K562 (cell line): ENCODE measurements around the gene ARPC2. TPM values are rescaled to one million over a fixed set of nuclear protein-coding genes. Genes with fewer than 3 reads are reported as not detected.

ENCODE experiments used
- ATAC-seq: fragments of 200-7000 bp; cut with Tn5 transposase; 3 replicates; pipeline ENCODE4 v1.9.1; 2020; ENCODE audit warnings: moderate library complexity
- BruUV-seq: library from RNA; stranded (reverse); fragments of 400-500 nt; replicated peaks from 2 replicates; lab custom pipeline; 2021; lab: Mats Ljungman, UMichigan
- CTCF ChIA-PET: fragments of 300-600 bp; formaldehyde crosslinking; extraction: SDS; loops from one replicate; lab custom pipeline; 2021; ENCODE audit warnings: low intra/inter-chr PET ratio; lab: Yijun Ruan, JAX
- POLR2A ChIA-PET: fragments of 300-600, 350-650 bp; sonication (Branson Sonifier 250); formaldehyde crosslinking; extraction: SDS; loops from one replicate; lab custom pipeline; 2021; ENCODE audit warnings: antibody characterized with exemption, inconsistent platforms; lab: Yijun Ruan, JAX
- DNase-seq, 4 experiments: peaks; one replicate each; pipeline versions ENCODE4 v3.0.0 to v3.0.0-alpha.2; 2011 to 2018; ENCODE audit warnings: low spot score in 3 of 4, mixed read lengths in 3 of 4; ENCODE audit errors: extremely low read depth in 1 of 4
- FAIRE-seq: peaks from 2 replicates; lab custom pipeline; 2011; peaks lifted over from hg19 to GRCh38; lab: Jason Lieb, UNC
- H2AFZ ChIP-seq: 2 replicates; pipeline ENCODE4 v1.6.0; 2011; ENCODE audit warnings: low read depth, low read length, control low read depth, inconsistent platforms
- H3K27ac ChIP-seq: fragments of 200-600 bp; 3 replicates; pipeline ENCODE4 v1.8.0; 2011; ENCODE audit warnings: low read depth, mild to moderate bottlenecking, control low read depth, inconsistent platforms, low read length, moderate library complexity, mixed read lengths; ENCODE audit errors: extremely low read depth
- H3K27me3 ChIP-seq, 2 experiments: fragments of 300-600 bp in 1 of 2; 2 replicates in 1 of 2; 3 replicates in 1 of 2; pipeline versions ENCODE4 v1.6.0 to v1.8.0; 2011; ENCODE audit warnings: inconsistent platforms in 2 of 2, low read length in 2 of 2, mild to moderate bottlenecking in 1 of 2, mixed read lengths in 1 of 2, moderate library complexity in 1 of 2; ENCODE audit not compliant: control insufficient read depth in 2 of 2, insufficient read depth in 2 of 2
- H3K36me3 ChIP-seq: fragments of 300-600 bp; 3 replicates; pipeline ENCODE4 v1.8.0; 2011; ENCODE audit warnings: mild to moderate bottlenecking, low read length, inconsistent platforms; ENCODE audit not compliant: control insufficient read depth, insufficient read depth
- H3K4me1 ChIP-seq, 2 experiments: fragments of 200-600 bp in 1 of 2; replicated peaks in 1 of 2; 2 replicates in 1 of 2; 3 replicates in 1 of 2; pipeline versions ENCODE4 v1.5.1 to v1.8.0; 2011; ENCODE audit warnings: inconsistent platforms in 2 of 2, low read length in 2 of 2, mild to moderate bottlenecking in 1 of 2, mixed read lengths in 1 of 2, moderate library complexity in 1 of 2; ENCODE audit not compliant: control insufficient read depth in 2 of 2, insufficient read depth in 2 of 2
- H3K4me2 ChIP-seq: 2 replicates; pipeline ENCODE4 v1.6.1; 2011; ENCODE audit warnings: low read length, control low read depth, inconsistent platforms, mixed read lengths; ENCODE audit not compliant: insufficient read depth
- H3K4me3 ChIP-seq: fragments of 200-600 bp; sonication (generic), shearing (Covaris generic); 2 replicates; pipeline ENCODE4 v1.5.1; 2016; ENCODE audit warnings: control low read depth, inconsistent platforms
- H3K79me2 ChIP-seq: fragments of 200-600 bp; 3 replicates; pipeline ENCODE4 v1.8.0; 2011; ENCODE audit warnings: low read length, inconsistent platforms; ENCODE audit not compliant: control insufficient read depth, insufficient read depth
- H3K9ac ChIP-seq, 2 experiments: 2 replicates each; pipeline versions ENCODE4 v1.6.0 to v1.6.1; 2011; ENCODE audit warnings: low read depth in 2 of 2, low read length in 2 of 2, control low read depth in 1 of 2, inconsistent platforms in 1 of 2, mild to moderate bottlenecking in 1 of 2, mixed read lengths in 1 of 2; ENCODE audit not compliant: insufficient read depth in 1 of 2
- H3K9me1 ChIP-seq: one replicate; pipeline ENCODE4 v1.6.0; 2011; ENCODE audit warnings: inconsistent platforms, mild to moderate bottlenecking, low read length, moderate library complexity; ENCODE audit not compliant: control insufficient read depth, insufficient read depth
- H3K9me3 ChIP-seq: replicated peaks from 2 replicates; pipeline ENCODE4 v1.5.1; 2011; ENCODE audit warnings: low read depth, low read length, inconsistent platforms; ENCODE audit not compliant: control insufficient read depth, insufficient read depth
- H4K20me1 ChIP-seq: replicated peaks from 2 replicates; pipeline ENCODE4 v1.6.1; 2011; ENCODE audit warnings: low read length, inconsistent platforms, mixed read lengths; ENCODE audit not compliant: control insufficient read depth, insufficient read depth
- CHD4 ChIP-seq: fragments of 200-600 bp; sonication (generic); IDR thresholded peaks from 3 replicates; pipeline ENCODE4 v1.6.1; 2012; ENCODE audit warnings: low read depth, mild to moderate bottlenecking, mixed read lengths, low read length, inconsistent platforms; ENCODE audit not compliant: insufficient read depth, insufficient replicate concordance, poor library complexity, severe bottlenecking
- GTF2A2 ChIP-seq: IDR thresholded peaks from 2 replicates; pipeline ENCODE4 v1.6.1; 2016; ENCODE audit warnings: mild to moderate bottlenecking, missing genetic modification characterization, missing compliant biosample characterization
- HDAC3 ChIP-seq: fragments of 450-650 bp; IDR thresholded peaks from 2 replicates; pipeline ENCODE4 v1.6.1; 2018; ENCODE audit warnings: borderline replicate concordance, mild to moderate bottlenecking, moderate library complexity; ENCODE audit not compliant: partially characterized antibody
- MIER1 ChIP-seq: fragments of 450-650 bp; IDR thresholded peaks from 2 replicates; pipeline ENCODE4 v1.6.1; 2016; ENCODE audit warnings: antibody characterized with exemption, mild to moderate bottlenecking, low read depth
- POLR2B ChIP-seq: fragments of 450-650 bp; IDR thresholded peaks from 2 replicates; pipeline ENCODE4 v1.6.1; 2018; ENCODE audit warnings: low read depth; ENCODE audit not compliant: partially characterized antibody
- RHOXF2B ChIP-seq: fragments of 250-450 bp; sonication (Bioruptor Pico); conservative IDR thresholded peaks from 2 replicates; pipeline ENCODE4 v1.5.1; 2021
- SNRNP70 ChIP-seq: fragments of 200-400 bp; formaldehyde crosslinking; optimal IDR thresholded peaks from 2 replicates; pipeline ENCODE3; 2017; ENCODE audit warnings: low read depth, low read length
- TAL1 ChIP-seq: fragments of 450-650 bp; IDR thresholded peaks from 2 replicates; pipeline ENCODE4 v1.6.1; 2016; ENCODE audit warnings: mild to moderate bottlenecking
- WGBS: fragments of 100-300 bp; shearing (Covaris generic); methylation state at CpG from one replicate; pipeline ENCODE4 v1.1.6; 2016; ENCODE audit warnings: low coverage, mixed read lengths; ENCODE audit not compliant: insufficient coverage; ENCODE audit errors: missing lambda C conversion rate; 5-methylcytosine and 5-hydroxymethylcytosine counted together
- in situ Hi-C: fragments of 300-500 bp; cut with MboI; formaldehyde crosslinking; loops from 4 replicates; pipeline ENCODE4 v1.15.0; 2018; ENCODE audit warnings: inconsistent platforms, mixed read lengths
- intact Hi-C: fragments of 100-400 bp; cut with micrococcal nuclease; formaldehyde crosslinking; loops from 2 replicates; pipeline ENCODE4 v1.14.2; 2022
- polyA plus RNA-seq, 8 experiments: library from polyadenylated mRNA; depleted of rRNA in 4 of 8; stranded (reverse) in 5 of 8; unstranded in 3 of 8; fragments of >200 nt; fragmentation: Nextera tagmentation in 2 of 8; fragmentation: Illumina TruSeq in 1 of 8; extraction: Ambion mirVana in 2 of 8; extraction: Trizol in 1 of 8; gene quantifications; 2 replicates each; pipeline versions ENCODE4 v1.2.1 to v1.2.3, GENCODE V29; 2011 to 2014; ENCODE audit warnings: inconsistent platforms in 1 of 8, missing spikeins in 1 of 8
- total RNA-seq, 7 experiments: library from RNA; depleted of rRNA in 6 of 7; stranded (reverse); fragments of >200 nt in 6 of 7; fragmentation: Illumina TruSeq in 2 of 7; extraction: Trizol in 2 of 7; gene quantifications; 2 replicates each; pipeline versions ENCODE4 v1.2.1 to v1.2.3, GENCODE V29; 2011 to 2021; ENCODE audit warnings: low replicate concordance in 1 of 7

The ARPC2 gene
- total and polyA plus RNA-seq, 9 of the 15 experiments (the other 6 are each of a cell fraction or from before 2014, with no cell fraction given): 81.9 to 187 (median 103) TPM

DNA sequence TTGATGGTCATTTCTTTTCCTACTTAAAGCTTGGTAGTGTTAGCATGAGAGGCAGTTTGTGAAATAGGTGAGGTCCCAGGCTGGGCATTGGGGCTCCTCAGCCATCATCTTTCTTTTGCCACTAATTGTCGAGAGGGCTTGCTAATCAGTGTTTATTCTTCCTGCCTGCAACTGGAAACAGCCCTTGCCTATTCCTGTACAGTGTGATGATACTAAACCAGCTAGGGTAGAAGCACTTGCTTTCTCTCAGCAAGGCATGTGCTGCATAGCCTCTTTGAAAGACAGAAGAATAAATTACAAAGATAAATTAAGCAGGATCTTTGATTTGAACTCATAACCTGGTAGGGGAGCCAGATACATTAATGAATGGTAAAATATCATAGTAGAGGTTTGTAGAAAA lies 27.2 kb downstream of the ARPC2 start:
- FAIRE-seq: no peak
- no TSS peak for BruUV-seq
- Histone ChIP-seq H2AFZ (no peak overlapping the region), H4K20me1 (no peaks in the 10 kb centered on the region), H3K27me3 (no peaks in the 10 kb centered on the region), H3K4me2 (no peak overlapping the region), H3K4me1 (no peaks in the 10 kb centered on the region), H3K27ac (no peak overlapping the region), H3K9ac (no peak overlapping the region), H3K9me3 (no peaks in the 10 kb centered on the region), H3K9me1 (no peaks in the 10 kb centered on the region), H3K4me3 (no peak overlapping the region), H3K79me2 (no peaks in the 10 kb centered on the region), H3K36me3 (peaks cover 71% of the 10 kb centered on the region)
- 100% methylated on average over 1 of the region's 1 CpG for WGBS
- POLR2A ChIA-PET: interaction anchor here (0.6 to 1.1 kb wide), 2 partner anchors 15 to 16 kb away, joined by 3 read pairs; no protein-coding TSS in a partner anchor
- intact Hi-C loops: no loop called here
- DNase-seq: no peak
- TF ChIP-seq HDAC3 (no peak), GTF2A2 (tag) (no peak), SNRNP70 (no peak), RHOXF2B (no peak), MIER1 (no peak), POLR2B (no peak), TAL1 (no peak), CHD4 (no peak)
- no peak for ATAC-seq
- in situ Hi-C loops: no loop called here
- CTCF ChIA-PET: no interaction called here
